Activated gamma-delta T cell (primary cell): ENCODE results near the gene SAMD4A.

Experiments used
- DNase-seq: peaks from one replicate; lab custom pipeline; 2025; lab: John Stamatoyannopoulos, UW

Gene SAMD4A

GRCh38 chr14:54654605-54655004 is 87.7 kb downstream of the SAMD4A start:
- no peak for DNase-seq

- no peak for DNase-seq
Measured at GRCh38 chr14:54658836-54659235, 91.9 kb downstream of the SAMD4A start.

GRCh38 chr14:54659365-54659764 is 92.4 kb downstream of the SAMD4A start:
- DNase-seq = no peak

- DNase-seq = no peak
Measured at GRCh38 chr14:54660604-54661111, 93.7 kb downstream of the SAMD4A start.

GRCh38 chr14:54662491-54663133 is 95.7 kb downstream of the SAMD4A start:
- no peak for DNase-seq

- no peak for DNase-seq
Measured at GRCh38 chr14:54664961-54665360, 98.0 kb downstream of the SAMD4A start.

- DNase-seq = no peak
Measured at GRCh38 chr14:54665946-54666345, 99.0 kb downstream of the SAMD4A start.

GRCh38 chr14:54667026-54667744 is 100.3 kb downstream of the SAMD4A start:
- no peak for DNase-seq

GRCh38 chr14:54667764-54668163 is 100.8 kb downstream of the SAMD4A start:
- no peak for DNase-seq

GRCh38 chr14:54669721-54670561 is 103.0 kb downstream of the SAMD4A start:
- DNase-seq = no peak

GRCh38 chr14:54671537-54671936 is 104.6 kb downstream of the SAMD4A start:
- no peak for DNase-seq

GRCh38 chr14:54672181-54672580 is 105.3 kb downstream of the SAMD4A start:
- DNase-seq = no peak

- no peak for DNase-seq
Measured at GRCh38 chr14:54672688-54673087, 105.8 kb downstream of the SAMD4A start.

- no peak for DNase-seq
Measured at GRCh38 chr14:54673193-54674045, 106.5 kb downstream of the SAMD4A start.

GRCh38 chr14:54674046-54674741 is 107.3 kb downstream of the SAMD4A start:
- no peak for DNase-seq

GRCh38 chr14:54675236-54676128 is 108.6 kb downstream of the SAMD4A start:
- no peak for DNase-seq

GRCh38 chr14:54676812-54677708 is 110.1 kb downstream of the SAMD4A start:
- DNase-seq = no peak

GRCh38 chr14:54680651-54681050 is 113.7 kb downstream of the SAMD4A start:
- DNase-seq = no peak

- DNase-seq = no peak
Measured at GRCh38 chr14:54681811-54682261, 114.9 kb downstream of the SAMD4A start.
